ENCODE data around the gene DDX42. TPM values are rescaled to one million over a fixed set of nuclear protein-coding genes. Genes with fewer than 3 reads are reported as not detected.

DDX42 gene
- total and polyA plus RNA-seq, 2 of the 13 experiments (the other 11 are each of a cell fraction or from before 2014, with no cell fraction given): 87.2 to 92.9 TPM

DNA sequence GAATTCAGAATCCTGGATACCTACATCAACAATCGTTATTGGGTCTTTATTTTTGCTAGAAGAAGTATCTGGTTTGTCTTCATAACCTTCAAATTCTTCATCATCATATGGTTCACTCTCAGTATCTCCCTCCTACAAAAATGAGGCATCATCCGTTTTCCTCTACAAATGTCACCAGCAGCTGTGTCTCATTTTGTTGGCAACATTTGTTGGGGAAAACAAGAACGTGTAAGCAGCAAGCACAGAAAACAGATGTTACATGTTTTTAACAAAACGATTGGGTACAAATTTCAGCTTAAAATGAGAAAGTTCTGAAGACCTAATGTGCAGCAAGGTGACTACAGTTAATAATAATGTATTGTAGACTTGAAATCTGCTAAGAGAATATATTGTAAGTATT, 9.3 kb upstream of the DDX42 start:
- TF ChIP-seq ZNF431 (CRISPR knock-in tag; IDR thresholded peaks at IDR 0.05; ENCODE audit: borderline replicate concordance, low read depth): no peak
- no peak for TF ChIP-seq RBM39 (IDR thresholded peaks at IDR 0.05; ENCODE audit: low read depth, low read length, poor library complexity, severe bottlenecking)
- no peak for TF ChIP-seq HOXA3 (CRISPR knock-in tag; IDR thresholded peaks at IDR 0.05)
- no peak for TF ChIP-seq DR1 (CRISPR knock-in tag; IDR thresholded peaks at IDR 0.05)
- TF ChIP-seq, protein P1, sequence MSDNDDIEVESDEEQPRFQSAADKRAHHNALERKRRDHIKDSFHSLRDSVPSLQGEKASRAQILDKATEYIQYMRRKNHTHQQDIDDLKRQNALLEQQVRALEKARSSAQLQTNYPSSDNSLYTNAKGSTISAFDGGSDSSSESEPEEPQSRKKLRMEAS (IDR thresholded peaks at IDR 0.05): no peak
- TF ChIP-seq ZEB1 (IDR thresholded peaks at IDR 0.05; ENCODE audit: insufficient replicate concordance, low read depth): no peak
- TF ChIP-seq ZSCAN29 (CRISPR knock-in tag; conservative IDR thresholded peaks at IDR 0.05): no peak
- TF ChIP-seq ZNF761 (CRISPR knock-in tag; conservative IDR thresholded peaks at IDR 0.05): no peak
- TF ChIP-seq, protein P2, sequence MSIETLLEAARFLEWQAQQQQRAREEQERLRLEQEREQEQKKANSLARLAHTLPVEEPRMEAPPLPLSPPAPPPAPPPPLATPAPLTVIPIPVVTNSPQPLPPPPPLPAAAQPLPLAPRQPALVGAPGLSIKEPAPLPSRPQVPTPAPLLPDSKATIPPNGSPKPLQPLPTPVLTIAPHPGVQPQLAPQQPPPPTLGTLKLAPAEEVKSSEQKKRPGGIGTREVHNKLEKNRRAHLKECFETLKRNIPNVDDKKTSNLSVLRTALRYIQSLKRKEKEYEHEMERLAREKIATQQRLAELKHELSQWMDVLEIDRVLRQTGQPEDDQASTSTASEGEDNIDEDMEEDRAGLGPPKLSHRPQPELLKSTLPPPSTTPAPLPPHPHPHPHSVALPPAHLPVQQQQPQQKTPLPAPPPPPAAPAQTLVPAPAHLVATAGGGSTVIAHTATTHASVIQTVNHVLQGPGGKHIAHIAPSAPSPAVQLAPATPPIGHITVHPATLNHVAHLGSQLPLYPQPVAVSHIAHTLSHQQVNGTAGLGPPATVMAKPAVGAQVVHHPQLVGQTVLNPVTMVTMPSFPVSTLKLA (IDR thresholded peaks at IDR 0.05): no peak
- TF ChIP-seq ZFX (CRISPR knock-in tag; IDR thresholded peaks at IDR 0.05; ENCODE audit: low read depth): no peak
- TF ChIP-seq, protein P3, sequence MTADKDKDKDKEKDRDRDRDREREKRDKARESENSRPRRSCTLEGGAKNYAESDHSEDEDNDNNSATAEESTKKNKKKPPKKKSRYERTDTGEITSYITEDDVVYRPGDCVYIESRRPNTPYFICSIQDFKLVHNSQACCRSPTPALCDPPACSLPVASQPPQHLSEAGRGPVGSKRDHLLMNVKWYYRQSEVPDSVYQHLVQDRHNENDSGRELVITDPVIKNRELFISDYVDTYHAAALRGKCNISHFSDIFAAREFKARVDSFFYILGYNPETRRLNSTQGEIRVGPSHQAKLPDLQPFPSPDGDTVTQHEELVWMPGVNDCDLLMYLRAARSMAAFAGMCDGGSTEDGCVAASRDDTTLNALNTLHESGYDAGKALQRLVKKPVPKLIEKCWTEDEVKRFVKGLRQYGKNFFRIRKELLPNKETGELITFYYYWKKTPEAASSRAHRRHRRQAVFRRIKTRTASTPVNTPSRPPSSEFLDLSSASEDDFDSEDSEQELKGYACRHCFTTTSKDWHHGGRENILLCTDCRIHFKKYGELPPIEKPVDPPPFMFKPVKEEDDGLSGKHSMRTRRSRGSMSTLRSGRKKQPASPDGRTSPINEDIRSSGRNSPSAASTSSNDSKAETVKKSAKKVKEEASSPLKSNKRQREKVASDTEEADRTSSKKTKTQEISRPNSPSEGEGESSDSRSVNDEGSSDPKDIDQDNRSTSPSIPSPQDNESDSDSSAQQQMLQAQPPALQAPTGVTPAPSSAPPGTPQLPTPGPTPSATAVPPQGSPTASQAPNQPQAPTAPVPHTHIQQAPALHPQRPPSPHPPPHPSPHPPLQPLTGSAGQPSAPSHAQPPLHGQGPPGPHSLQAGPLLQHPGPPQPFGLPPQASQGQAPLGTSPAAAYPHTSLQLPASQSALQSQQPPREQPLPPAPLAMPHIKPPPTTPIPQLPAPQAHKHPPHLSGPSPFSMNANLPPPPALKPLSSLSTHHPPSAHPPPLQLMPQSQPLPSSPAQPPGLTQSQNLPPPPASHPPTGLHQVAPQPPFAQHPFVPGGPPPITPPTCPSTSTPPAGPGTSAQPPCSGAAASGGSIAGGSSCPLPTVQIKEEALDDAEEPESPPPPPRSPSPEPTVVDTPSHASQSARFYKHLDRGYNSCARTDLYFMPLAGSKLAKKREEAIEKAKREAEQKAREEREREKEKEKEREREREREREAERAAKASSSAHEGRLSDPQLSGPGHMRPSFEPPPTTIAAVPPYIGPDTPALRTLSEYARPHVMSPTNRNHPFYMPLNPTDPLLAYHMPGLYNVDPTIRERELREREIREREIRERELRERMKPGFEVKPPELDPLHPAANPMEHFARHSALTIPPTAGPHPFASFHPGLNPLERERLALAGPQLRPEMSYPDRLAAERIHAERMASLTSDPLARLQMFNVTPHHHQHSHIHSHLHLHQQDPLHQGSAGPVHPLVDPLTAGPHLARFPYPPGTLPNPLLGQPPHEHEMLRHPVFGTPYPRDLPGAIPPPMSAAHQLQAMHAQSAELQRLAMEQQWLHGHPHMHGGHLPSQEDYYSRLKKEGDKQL (CRISPR knock-in tag; IDR thresholded peaks at IDR 0.05; ENCODE audit: low read depth): no peak
- no peak for TF ChIP-seq MXI1 (IDR thresholded peaks at IDR 0.05; ENCODE audit: borderline replicate concordance, low read depth, low read length)
- H2AFZ ChIP-seq (ENCODE audit: low read length): no peak overlapping the region
- CTCF ChIA-PET (ENCODE audit: low intra/inter-chr PET ratio, low total read pairs): no interaction called here
- FAIRE-seq (no peak), DNase-seq (ENCODE audit: low spot score) (no peak), ATAC-seq (no peak)
- POLR2A ChIA-PET: interaction anchor here (3.5 kb wide), 1 partner anchor 8 kb away, joined by 20 read pairs; the partner anchor contains the start of genes CCDC47 and DDX42
- BruUV-seq (replicated peaks): no TSS peak
- H3K27ac ChIP-seq (ENCODE audit: extremely low read length, insufficient read depth, low read length): no peak overlapping the region
- H3K4me2 ChIP-seq (ENCODE audit: low read depth, low read length): no peak overlapping the region
- H3K36me3 ChIP-seq (replicated peaks in 1 of 2; ENCODE audit: control insufficient read depth in 1 of 2, insufficient read depth in 2 of 2, low read length in 2 of 2): peaks cover 30 to 72% of the 10 kb centered on the region in 2 experiments
- intact Hi-C loops (cut with micrococcal nuclease; ENCODE audit: unreplicated experiment) (no loop called here), in situ Hi-C loops (cut with HindIII; ENCODE audit: extremely low pct_ligation_motif_present, low pct_unique_long_range_greater_than_20kb) (no loop called here)
- no peak overlapping the region for H3K4me3 ChIP-seq (replicated peaks in 1 of 3; ENCODE audit: insufficient read depth in 1 of 3, low read depth in 2 of 3, low read length in 3 of 3)
- H3K27me3 ChIP-seq (ENCODE audit: control insufficient read depth in 1 of 2, insufficient read depth in 2 of 2, low read length in 2 of 2): no peaks in the 10 kb centered on the region
- H4K20me1 ChIP-seq (ENCODE audit: insufficient read depth, low read length): peaks cover 6% of the 10 kb centered on the region; the same call in 1 of the 2 replicates
- peaks cover 42% of the 10 kb centered on the region for H3K79me2 ChIP-seq (ENCODE audit: insufficient read depth, low read length)
- H3K4me1 ChIP-seq (ENCODE audit: insufficient read depth, low read length): peaks cover 12% of the 10 kb centered on the region; the same call in 1 of the 2 replicates
- no peaks in the 10 kb centered on the region for H3K9me3 ChIP-seq (ENCODE audit: low read length)
- H3K9ac ChIP-seq (ENCODE audit: insufficient read depth, low read depth, low read length): no peak overlapping the region
- 87% methylated on average over 4 of the region's 4 CpGs for WGBS (ENCODE audit: low lambda C conversion rate)
